GM20000 (cell line): Measurements from ENCODE around the gene UBE2E3.
A peak's percentile ranks its signal among the peaks of the same experiment; 100 is the strongest.
"Not testable (repeated sequence)": the region's sequence is repeated elsewhere in the genome, so short reads cannot be mapped to it uniquely, and the experiment has no call there.

Experiments
- DNase-seq: peaks from one replicate; pipeline ENCODE4 v3.0.0; 2012; ENCODE audit warnings: low spot score
- CTCF ChIP-seq: IDR thresholded peaks from 2 replicates; pipeline ENCODE4 v1.5.1; 2012; ENCODE audit warnings: mild to moderate bottlenecking, control low read depth; ENCODE audit errors: extremely low read depth, missing control alignments

Gene UBE2E3

GRCh38 chr2:180980106-180980942 is at the start of gene UBE2E3:
Gene UBE2E3 (plus strand): TSS chr2:180980605. CDS start chr2:180982043, 1,438 bp downstream.
- peak; percentile 89 for DNase-seq
- TF ChIP-seq CTCF: peak; percentile 38

GRCh38 chr2:180931841-180932240 is 48.6 kb upstream of the UBE2E3 start:
- no peak for DNase-seq
- no peak for TF ChIP-seq CTCF

- no peak for DNase-seq
- no peak for TF ChIP-seq CTCF
Measured at GRCh38 chr2:180933332-180933731, 47.1 kb upstream of the UBE2E3 start.

- no peak for DNase-seq
Measured at GRCh38 chr2:180934911-180935310, 45.5 kb upstream of the UBE2E3 start.

GRCh38 chr2:180937480-180937879 is 42.9 kb upstream of the UBE2E3 start:
- DNase-seq: not testable (repeated sequence)

More at GRCh38 chr2:180934911-180935310, 45.5 kb upstream of the UBE2E3 start:
- no peak for TF ChIP-seq CTCF

- TF ChIP-seq CTCF: no peak
- no peak for DNase-seq
Measured at GRCh38 chr2:180938451-180938850, 42.0 kb upstream of the UBE2E3 start.

GRCh38 chr2:180943275-180943674 is 37.1 kb upstream of the UBE2E3 start:
- DNase-seq: no peak
- no peak for TF ChIP-seq CTCF

- TF ChIP-seq CTCF: no peak
- no peak for DNase-seq
Measured at GRCh38 chr2:180944372-180944771, 36.0 kb upstream of the UBE2E3 start.
